HepG2 (cell line): Measurements from ENCODE around the gene KCNJ13. TPM values are rescaled to one million over a fixed set of nuclear protein-coding genes. Genes with fewer than 3 reads are reported as not detected.

Experiments
- ATAC-seq: fragments of 200-7000 bp; cut with Tn5 transposase; 3 replicates; pipeline ENCODE4 v1.9.1; 2020; ENCODE audit warnings: mild to moderate bottlenecking, moderate library complexity
- BruUV-seq: library from RNA; stranded (reverse); fragments of 400-500 nt; replicated peaks from 2 replicates; lab custom pipeline; 2021; lab: Mats Ljungman, UMichigan
- CTCF ChIA-PET: fragments of 300-600 bp; formaldehyde crosslinking; extraction: SDS; loops from one replicate; lab custom pipeline; 2021; ENCODE audit warnings: low total read pairs, inconsistent platforms, low intra/inter-chr PET ratio; lab: Yijun Ruan, JAX
- POLR2A ChIA-PET: fragments of 350-600 bp; sonication (Branson Sonifier 250); formaldehyde crosslinking; loops from one replicate; lab custom pipeline; 2020; ENCODE audit warnings: antibody characterized with exemption, inconsistent platforms; lab: Yijun Ruan, JAX
- DNase-seq: peaks from one replicate; pipeline ENCODE4 v3.0.0-alpha.2; 2015; ENCODE audit warnings: low spot score
- FAIRE-seq: peaks from 3 replicates; lab custom pipeline; 2011; peaks lifted over from hg19 to GRCh38; lab: Jason Lieb, UNC
- H2AFZ ChIP-seq: one replicate; pipeline ENCODE4 v1.6.1; 2011; ENCODE audit warnings: low read length, inconsistent platforms
- H3K27ac ChIP-seq: fragments of 300-600 bp; 3 replicates; pipeline ENCODE4 v1.8.0; 2011; ENCODE audit warnings: mixed run types, mild to moderate bottlenecking, mixed read lengths, low read length, inconsistent platforms; ENCODE audit not compliant: insufficient read depth; ENCODE audit errors: extremely low read length
- H3K27me3 ChIP-seq, 2 experiments: fragments of 200-600 bp in 1 of 2; 2 replicates in 1 of 2; 3 replicates in 1 of 2; pipeline versions ENCODE4 v1.6.0 to v1.8.0; 2011; ENCODE audit warnings: low read length in 2 of 2, mild to moderate bottlenecking in 2 of 2, moderate library complexity in 2 of 2, inconsistent platforms in 1 of 2; ENCODE audit not compliant: insufficient read depth in 2 of 2, control insufficient read depth in 1 of 2
- H3K36me3 ChIP-seq, 2 experiments: fragments of 200-600 bp in 1 of 2; replicated peaks in 1 of 2; 2 replicates in 1 of 2; 3 replicates in 1 of 2; pipeline versions ENCODE4 v1.5.1 to v1.8.0; 2011; ENCODE audit warnings: low read length in 2 of 2, inconsistent platforms in 1 of 2; ENCODE audit not compliant: insufficient read depth in 2 of 2, control insufficient read depth in 1 of 2
- H3K4me1 ChIP-seq: 2 replicates; pipeline ENCODE4 v1.5.1; 2012; ENCODE audit warnings: low read length, inconsistent platforms; ENCODE audit not compliant: insufficient read depth
- H3K4me2 ChIP-seq: 2 replicates; pipeline ENCODE4 v1.6.0; 2011; ENCODE audit warnings: low read depth, low read length, inconsistent platforms
- H3K4me3 ChIP-seq, 3 experiments: fragments of 200-600 bp in 1 of 3; sonication (generic), shearing (Covaris generic) in 1 of 3; replicated peaks in 1 of 3; 2 replicates each; pipeline ENCODE4 v1.5.1; 2011 to 2016; ENCODE audit warnings: low read length in 3 of 3, inconsistent platforms in 2 of 3, low read depth in 2 of 3, mild to moderate bottlenecking in 2 of 3, control low read depth in 1 of 3, mixed read lengths in 1 of 3; ENCODE audit not compliant: insufficient read depth in 1 of 3
- H3K79me2 ChIP-seq: one replicate; pipeline ENCODE4 v1.6.1; 2011; ENCODE audit warnings: low read length, inconsistent platforms; ENCODE audit not compliant: insufficient read depth
- H3K9ac ChIP-seq: 2 replicates; pipeline ENCODE4 v1.6.0; 2011; ENCODE audit warnings: mild to moderate bottlenecking, low read depth, low read length, inconsistent platforms; ENCODE audit not compliant: insufficient read depth
- H3K9me3 ChIP-seq: 2 replicates; pipeline ENCODE4 v1.5.1; 2012; ENCODE audit warnings: mild to moderate bottlenecking, low read length
- H4K20me1 ChIP-seq: 2 replicates; pipeline ENCODE4 v1.6.0; 2011; ENCODE audit warnings: inconsistent platforms, mild to moderate bottlenecking, low read length, moderate library complexity; ENCODE audit not compliant: insufficient read depth
- HNRNPK ChIP-seq: fragments of 200-400 bp; formaldehyde crosslinking; IDR thresholded peaks from 2 replicates; pipeline ENCODE4 v1.6.1; 2018; ENCODE audit warnings: low read length, low read depth, moderate library complexity, mild to moderate bottlenecking; ENCODE audit not compliant: poor library complexity, severe bottlenecking
- MAFF ChIP-seq: IDR thresholded peaks from 2 replicates; pipeline ENCODE4 v1.6.1; 2011; ENCODE audit warnings: low read depth, low read length, improper control_type of control experiment
- MAFK ChIP-seq, 2 experiments: IDR thresholded peaks in 1 of 2; conservative IDR thresholded peaks in 1 of 2; 2 replicates each; pipeline ENCODE4 v1.6.1; 2011; ENCODE audit warnings: improper control_type of control experiment in 2 of 2, low read length in 2 of 2
- SKI ChIP-seq: fragments of 450-650 bp; IDR thresholded peaks from one replicate; pipeline ENCODE4 v1.6.1; 2018; ENCODE audit warnings: mild to moderate bottlenecking; ENCODE audit not compliant: partially characterized antibody
- YY1 ChIP-seq: IDR thresholded peaks from 2 replicates; pipeline ENCODE4 v1.6.1; 2011; ENCODE audit warnings: low read length, low read depth, moderate library complexity, mild to moderate bottlenecking; ENCODE audit not compliant: insufficient read depth, insufficient replicate concordance
- ZNF17 ChIP-seq: sonication (generic); formaldehyde crosslinking; IDR thresholded peaks from 2 replicates; pipeline ENCODE4 v1.5.0; 2020; ENCODE audit warnings: mild to moderate bottlenecking, missing genetic modification reagents
- ZNF451 ChIP-seq: sonication (generic); formaldehyde crosslinking; IDR thresholded peaks from 2 replicates; pipeline ENCODE4 v1.5.0; 2020; ENCODE audit warnings: mild to moderate bottlenecking, missing genetic modification reagents
- ZNF550 ChIP-seq: sonication (generic); formaldehyde crosslinking; IDR thresholded peaks from 2 replicates; pipeline ENCODE4 v1.4.0; 2020; ENCODE audit warnings: mild to moderate bottlenecking, missing genetic modification reagents, borderline replicate concordance
- WGBS: methylation state at CpG from one replicate; pipeline ENCODE4 v1.1.6; 2017; ENCODE audit warnings: low lambda C conversion rate; 5-methylcytosine and 5-hydroxymethylcytosine counted together
- in situ Hi-C: cut with HindIII; loops from 2 replicates; pipeline ENCODE4 v1.10.0; 2017; ENCODE audit warnings: low pct_unique_long_range_greater_than_20kb; ENCODE audit not compliant: extremely low pct_ligation_motif_present
- intact Hi-C: fragments of 100-400 bp; cut with micrococcal nuclease; formaldehyde crosslinking; loops from one replicate; pipeline ENCODE4 v1.10.0; 2022; ENCODE audit not compliant: unreplicated experiment
- polyA plus RNA-seq, 8 experiments: library from polyadenylated mRNA; depleted of rRNA in 3 of 8; stranded (reverse) in 7 of 8; unstranded in 1 of 8; fragments of >200 nt; fragmentation: Illumina TruSeq in 4 of 8; extraction: Trizol in 4 of 8; gene quantifications; 2 replicates each; pipeline versions ENCODE4 v1.2.1 to v1.2.3, GENCODE V29; 2011 to 2016; ENCODE audit warnings: low read depth in 4 of 8, missing spikeins in 1 of 8, mixed read lengths in 1 of 8; ENCODE audit not compliant: insufficient read depth in 1 of 8
- total RNA-seq, 5 experiments: library from RNA; depleted of rRNA; stranded (reverse); fragments of >200 nt; fragmentation: Illumina TruSeq; extraction: Trizol; gene quantifications; 2 replicates each; pipeline ENCODE4 v1.2.3, GENCODE V29; 2016; ENCODE audit warnings: low read depth in 1 of 5
- TF ChIP-seq, protein P1 (sequence below): sonication (generic); formaldehyde crosslinking; IDR thresholded peaks from 2 replicates; pipeline ENCODE4 v1.5.0; 2020; ENCODE audit warnings: missing genetic modification reagents
- TF ChIP-seq, protein P2 (sequence below): sonication (generic); formaldehyde crosslinking; IDR thresholded peaks from 2 replicates; pipeline ENCODE4; 2020; ENCODE audit warnings: missing genetic modification reagents, mild to moderate bottlenecking, borderline replicate concordance
- TF ChIP-seq, protein P3 (sequence below): sonication (generic); formaldehyde crosslinking; IDR thresholded peaks from 2 replicates; pipeline ENCODE4 v1.5.0; 2020; ENCODE audit warnings: mild to moderate bottlenecking, missing genetic modification reagents, borderline replicate concordance

Gene KCNJ13
- total and polyA plus RNA-seq, 2 of the 13 experiments (the other 11 are each of a cell fraction or from before 2014, with no cell fraction given): not detected

DNA sequence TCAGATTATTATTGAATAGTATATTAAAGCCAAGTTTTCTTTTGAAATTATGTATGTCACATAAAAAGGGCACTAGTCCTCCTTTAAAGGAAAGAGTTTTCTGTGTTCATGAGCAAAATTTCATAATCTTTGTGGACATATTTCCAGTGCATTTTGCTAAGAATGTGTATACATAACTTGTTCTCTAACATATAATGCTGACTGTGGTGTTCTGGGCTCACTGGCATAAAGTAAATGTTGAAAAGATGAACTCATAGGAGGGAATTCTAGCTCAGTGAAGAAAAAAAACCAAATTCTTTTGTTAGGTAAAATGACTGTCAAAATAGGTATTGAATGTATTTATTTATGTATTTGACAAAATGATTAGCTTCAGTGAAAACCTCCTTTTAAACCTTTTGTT is 6.2 kb downstream of the KCNJ13 start:
- no peak for TF ChIP-seq YY1
- TF ChIP-seq, protein P1, sequence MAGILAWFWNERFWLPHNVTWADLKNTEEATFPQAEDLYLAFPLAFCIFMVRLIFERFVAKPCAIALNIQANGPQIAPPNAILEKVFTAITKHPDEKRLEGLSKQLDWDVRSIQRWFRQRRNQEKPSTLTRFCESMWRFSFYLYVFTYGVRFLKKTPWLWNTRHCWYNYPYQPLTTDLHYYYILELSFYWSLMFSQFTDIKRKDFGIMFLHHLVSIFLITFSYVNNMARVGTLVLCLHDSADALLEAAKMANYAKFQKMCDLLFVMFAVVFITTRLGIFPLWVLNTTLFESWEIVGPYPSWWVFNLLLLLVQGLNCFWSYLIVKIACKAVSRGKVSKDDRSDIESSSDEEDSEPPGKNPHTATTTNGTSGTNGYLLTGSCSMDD (CRISPR knock-in tag): no peak
- TF ChIP-seq MAFK (conservative IDR thresholded peaks at IDR 0.05 in 1 of 2, IDR thresholded peaks at IDR 0.05 in 1 of 2; ENCODE audit: low read length in 2 of 2): peak; percentile 82 to 85
- TF ChIP-seq ZNF550: no peak
- peak; percentile 83 for TF ChIP-seq MAFF
- no peak overlapping the region for H3K27ac ChIP-seq
- H3K4me3 ChIP-seq: no peak overlapping the region
- in situ Hi-C loops (no loop called here), intact Hi-C loops (no loop called here)
- H2AFZ ChIP-seq: no peak overlapping the region
- POLR2A ChIA-PET: no interaction called here
- BruUV-seq: no TSS peak
- no peak for DNase-seq
- peaks cover 8 to 50% of the 10 kb centered on the region in 2 experiments for H3K36me3 ChIP-seq
- ATAC-seq: no peak
- FAIRE-seq: no peak
- no peaks in the 10 kb centered on the region for H3K79me2 ChIP-seq
- H3K9me3 ChIP-seq: no peaks in the 10 kb centered on the region
- CTCF ChIA-PET: no interaction called here
- H3K9ac ChIP-seq: no peak overlapping the region
- H3K4me1 ChIP-seq: no peaks in the 10 kb centered on the region
- no peaks in the 10 kb centered on the region for H3K27me3 ChIP-seq
- H3K4me2 ChIP-seq: no peak overlapping the region
- no peaks in the 10 kb centered on the region for H4K20me1 ChIP-seq

DNA sequence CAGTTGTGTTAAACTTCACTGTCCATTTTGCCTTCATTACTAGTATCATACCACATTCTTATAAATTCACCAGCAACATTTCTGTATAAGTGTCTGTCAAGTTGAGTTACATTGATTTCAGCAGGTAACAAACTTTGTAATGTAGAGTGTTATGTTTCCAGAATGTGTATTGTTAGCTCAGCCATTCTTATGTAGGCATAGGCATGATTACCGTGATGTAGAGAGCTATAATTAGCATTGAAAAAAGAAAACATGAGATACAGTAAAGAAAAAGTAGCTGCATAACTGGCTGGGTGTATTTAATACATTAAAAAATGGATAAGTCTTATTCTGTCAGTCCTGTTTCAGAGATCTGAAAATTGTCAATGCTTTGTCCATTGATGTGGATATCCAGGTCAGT is 8.5 kb downstream of the KCNJ13 start:
- CTCF ChIA-PET: no interaction called here
- intact Hi-C loops: no loop called here
- no peak for DNase-seq

More for the DNA sequence above, 8.5 kb downstream of the KCNJ13 start:
- H3K79me2 ChIP-seq: no peaks in the 10 kb centered on the region
- no peak overlapping the region for H3K9ac ChIP-seq
- no peak overlapping the region for H2AFZ ChIP-seq
- no peaks in the 10 kb centered on the region for H3K4me1 ChIP-seq
- H3K4me2 ChIP-seq: no peak overlapping the region
- H3K4me3 ChIP-seq: no peak overlapping the region
- FAIRE-seq: no peak
- H4K20me1 ChIP-seq: no peaks in the 10 kb centered on the region
- H3K9me3 ChIP-seq: no peaks in the 10 kb centered on the region
- H3K36me3 ChIP-seq: peaks cover 13 to 70% of the 10 kb centered on the region in 2 experiments
- no peak overlapping the region for H3K27ac ChIP-seq
- no peak for ATAC-seq
- POLR2A ChIA-PET: no interaction called here
- 94% methylated on average over 1 of the region's 1 CpG for WGBS
- TF ChIP-seq HNRNPK (no peak), SKI (no peak), ZNF451 (CRISPR knock-in tag) (no peak), ZNF17 (no peak)
- TF ChIP-seq, protein P2, sequence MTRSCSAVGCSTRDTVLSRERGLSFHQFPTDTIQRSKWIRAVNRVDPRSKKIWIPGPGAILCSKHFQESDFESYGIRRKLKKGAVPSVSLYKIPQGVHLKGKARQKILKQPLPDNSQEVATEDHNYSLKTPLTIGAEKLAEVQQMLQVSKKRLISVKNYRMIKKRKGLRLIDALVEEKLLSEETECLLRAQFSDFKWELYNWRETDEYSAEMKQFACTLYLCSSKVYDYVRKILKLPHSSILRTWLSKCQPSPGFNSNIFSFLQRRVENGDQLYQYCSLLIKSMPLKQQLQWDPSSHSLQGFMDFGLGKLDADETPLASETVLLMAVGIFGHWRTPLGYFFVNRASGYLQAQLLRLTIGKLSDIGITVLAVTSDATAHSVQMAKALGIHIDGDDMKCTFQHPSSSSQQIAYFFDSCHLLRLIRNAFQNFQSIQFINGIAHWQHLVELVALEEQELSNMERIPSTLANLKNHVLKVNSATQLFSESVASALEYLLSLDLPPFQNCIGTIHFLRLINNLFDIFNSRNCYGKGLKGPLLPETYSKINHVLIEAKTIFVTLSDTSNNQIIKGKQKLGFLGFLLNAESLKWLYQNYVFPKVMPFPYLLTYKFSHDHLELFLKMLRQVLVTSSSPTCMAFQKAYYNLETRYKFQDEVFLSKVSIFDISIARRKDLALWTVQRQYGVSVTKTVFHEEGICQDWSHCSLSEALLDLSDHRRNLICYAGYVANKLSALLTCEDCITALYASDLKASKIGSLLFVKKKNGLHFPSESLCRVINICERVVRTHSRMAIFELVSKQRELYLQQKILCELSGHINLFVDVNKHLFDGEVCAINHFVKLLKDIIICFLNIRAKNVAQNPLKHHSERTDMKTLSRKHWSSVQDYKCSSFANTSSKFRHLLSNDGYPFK (CRISPR knock-in tag): no peak
- TF ChIP-seq, protein P3, sequence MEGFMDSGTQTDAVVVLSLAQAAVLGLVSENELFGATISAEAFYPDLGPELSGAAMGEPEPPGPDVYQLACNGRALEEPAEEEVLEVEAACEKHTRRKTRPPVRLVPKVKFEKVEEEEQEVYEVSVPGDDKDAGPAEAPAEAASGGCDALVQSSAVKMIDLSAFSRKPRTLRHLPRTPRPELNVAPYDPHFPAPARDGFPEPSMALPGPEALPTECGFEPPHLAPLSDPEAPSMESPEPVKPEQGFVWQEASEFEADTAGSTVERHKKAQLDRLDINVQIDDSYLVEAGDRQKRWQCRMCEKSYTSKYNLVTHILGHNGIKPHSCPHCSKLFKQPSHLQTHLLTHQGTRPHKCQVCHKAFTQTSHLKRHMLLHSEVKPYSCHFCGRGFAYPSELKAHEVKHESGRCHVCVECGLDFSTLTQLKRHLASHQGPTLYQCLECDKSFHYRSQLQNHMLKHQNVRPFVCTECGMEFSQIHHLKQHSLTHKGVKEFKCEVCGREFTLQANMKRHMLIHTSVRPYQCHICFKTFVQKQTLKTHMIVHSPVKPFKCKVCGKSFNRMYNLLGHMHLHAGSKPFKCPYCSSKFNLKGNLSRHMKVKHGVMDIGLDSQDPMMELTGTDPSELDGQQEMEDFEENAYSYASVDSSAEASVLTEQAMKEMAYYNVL (CRISPR knock-in tag): no peak
- in situ Hi-C loops: no loop called here
- H3K27me3 ChIP-seq: no peaks in the 10 kb centered on the region
- BruUV-seq: no TSS peak
